Measurements from ENCODE around the gene PNPLA2.
A peak's percentile ranks its signal among the peaks of the same experiment; 100 is the strongest.

Gene PNPLA2

DNA sequence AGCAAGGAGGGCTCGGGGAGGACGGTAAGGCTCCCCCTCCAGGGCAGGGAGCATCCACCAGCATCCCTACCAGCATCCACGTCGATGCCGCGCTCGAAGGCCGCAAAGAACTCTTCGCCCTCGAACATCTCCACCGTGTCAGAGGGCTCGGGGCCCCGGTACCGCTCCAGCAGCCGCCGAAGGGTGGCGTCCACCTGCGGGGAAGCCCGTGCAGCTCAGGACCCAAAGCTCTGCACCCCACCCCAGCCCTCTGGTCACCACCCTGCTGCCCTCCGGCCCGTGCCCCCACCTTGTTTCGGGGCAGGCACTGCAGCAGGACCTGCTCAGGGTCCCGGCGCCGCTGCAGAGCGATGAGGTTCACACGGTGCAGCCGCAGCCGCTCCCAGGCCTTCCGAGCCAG is 18.2 kb upstream of the PNPLA2 start:
- peaks cover 35% of the 10 kb centered on the region for H3K4me1 Mint-ChIP-seq (ENCODE audit: low read depth)
- peaks cover 2% of the 10 kb centered on the region for H3K27me3 Mint-ChIP-seq
- no peak overlapping the region for H3K4me3 Mint-ChIP-seq
- H3K9me3 Mint-ChIP-seq = no peaks in the 10 kb centered on the region
- intact Hi-C loops (cut with micrococcal nuclease) = no loop called here
- H3K27ac Mint-ChIP-seq = no peak overlapping the region
- peaks cover 52% of the 10 kb centered on the region for H3K36me3 Mint-ChIP-seq (ENCODE audit: low read depth)

DNA sequence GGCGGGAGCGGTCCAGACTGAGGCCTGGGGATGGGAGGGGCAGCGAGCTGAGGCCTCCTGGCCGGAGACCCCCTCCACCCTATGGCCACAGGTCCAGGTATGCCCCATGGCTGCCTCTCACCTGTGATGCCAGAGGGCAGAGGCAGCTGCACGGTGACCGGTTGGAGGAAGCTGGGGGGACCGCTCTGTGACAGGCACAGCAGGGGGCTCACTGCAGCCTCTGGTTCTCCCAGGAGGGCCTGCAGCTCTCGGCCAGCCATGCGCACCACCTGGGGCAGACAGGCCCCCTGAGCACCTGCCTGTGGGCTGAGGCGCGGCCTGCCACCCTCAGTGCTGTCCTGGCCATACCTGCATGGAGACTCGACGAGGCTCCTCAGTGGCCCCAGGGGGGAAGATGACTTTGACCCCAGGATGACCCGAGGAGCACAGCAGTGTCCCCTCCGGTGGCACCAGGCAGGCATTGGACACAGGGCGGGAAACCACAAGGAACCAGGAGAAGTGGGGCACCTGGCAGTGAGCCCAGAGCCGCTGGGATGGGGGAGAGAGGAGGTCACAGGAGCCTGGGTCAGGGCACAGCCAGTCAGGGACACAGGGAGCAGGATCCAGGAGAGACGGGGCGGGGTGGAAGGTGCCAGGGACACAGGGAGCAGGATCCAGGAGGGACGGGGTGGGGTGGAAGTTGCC is 17.5 kb upstream of the PNPLA2 start:
- Mint-ChIP-seq H3K4me1 (ENCODE audit: low read depth) (peaks cover 28% of the 10 kb centered on the region), H3K27me3 (peaks cover 2% of the 10 kb centered on the region), H3K9me3 (no peaks in the 10 kb centered on the region), H3K27ac (no peak overlapping the region), H3K36me3 (ENCODE audit: low read depth) (peaks cover 52% of the 10 kb centered on the region), H3K4me3 (no peak overlapping the region)
- intact Hi-C loops (cut with micrococcal nuclease) = no loop called here

DNA sequence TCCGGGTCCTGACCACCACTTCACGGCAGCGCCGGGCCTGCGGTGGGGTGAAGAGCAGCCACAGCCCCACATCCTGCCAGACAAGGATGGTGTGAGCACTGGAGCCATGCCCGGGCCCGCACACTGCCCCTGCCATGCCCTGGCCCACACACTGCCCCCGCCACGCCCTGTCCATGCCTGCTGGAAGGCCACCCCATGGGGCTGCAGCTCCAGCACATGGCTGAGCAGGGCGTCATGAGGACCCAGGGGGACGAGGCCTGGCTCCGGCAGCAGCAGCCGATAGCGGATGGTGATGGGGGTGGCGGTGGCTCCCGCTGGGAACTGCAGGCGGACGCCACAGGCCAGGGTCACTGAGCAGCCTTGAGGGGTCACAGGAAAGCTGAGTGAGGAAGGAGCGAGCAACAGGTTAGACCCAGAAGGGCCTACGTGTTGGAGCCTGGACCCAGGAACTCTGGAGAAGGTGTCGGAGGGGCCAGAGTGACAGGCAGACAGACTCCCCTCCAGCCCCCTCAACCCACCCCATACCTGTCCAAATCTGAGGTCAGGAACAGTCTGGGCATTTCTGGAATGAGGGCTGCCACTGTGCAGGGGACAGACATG is 16.6 kb upstream of the PNPLA2 start:
- no peak overlapping the region for H3K27ac Mint-ChIP-seq
- peaks cover 2% of the 10 kb centered on the region for H3K27me3 Mint-ChIP-seq
- H3K4me3 Mint-ChIP-seq = no peak overlapping the region
- H3K4me1 Mint-ChIP-seq (ENCODE audit: low read depth) = peaks cover 23% of the 10 kb centered on the region
- intact Hi-C loops (cut with micrococcal nuclease) = no loop called here
- no peaks in the 10 kb centered on the region for H3K9me3 Mint-ChIP-seq
- peaks cover 52% of the 10 kb centered on the region for H3K36me3 Mint-ChIP-seq (ENCODE audit: low read depth)

DNA sequence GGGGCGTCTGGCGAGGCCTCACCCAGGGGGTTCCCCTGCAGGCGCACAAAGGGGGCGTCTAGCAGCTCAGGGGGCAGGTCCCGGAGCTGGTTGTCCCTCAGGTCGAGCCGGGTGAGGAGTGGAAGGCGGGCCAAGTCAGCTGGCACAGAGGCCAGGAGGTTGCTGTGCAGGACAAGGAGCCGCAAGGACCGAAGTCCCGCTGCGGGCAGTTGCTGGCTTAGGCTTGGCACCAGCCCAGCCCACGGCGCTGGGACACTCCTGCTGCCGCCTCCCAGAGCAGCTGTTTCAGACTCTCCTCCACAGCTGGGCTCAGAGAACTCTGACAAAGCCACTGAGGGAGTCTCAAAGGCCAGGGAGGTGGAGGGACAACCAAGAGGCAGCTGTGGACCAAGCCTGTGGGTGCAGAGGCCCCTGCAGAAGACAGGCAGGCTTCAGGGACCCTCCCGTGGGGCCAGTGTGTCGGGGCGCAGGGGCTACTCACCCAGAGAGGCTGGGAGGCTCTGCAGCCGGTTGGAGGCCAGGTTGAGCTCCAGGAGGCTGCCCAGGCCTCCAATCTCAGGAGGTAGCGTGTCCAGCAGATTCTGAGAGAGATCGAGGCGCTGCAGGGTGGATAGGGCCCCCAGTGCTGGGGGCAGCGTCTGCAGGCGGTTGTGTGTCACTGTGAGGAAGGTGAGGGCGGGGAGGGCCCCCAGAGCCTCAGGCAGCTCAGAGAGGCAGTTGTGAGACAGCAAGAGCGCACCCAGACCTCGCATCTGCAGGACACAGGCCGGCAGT is 15.8 kb upstream of the PNPLA2 start:
- H3K9me3 Mint-ChIP-seq = no peaks in the 10 kb centered on the region
- H3K27ac Mint-ChIP-seq = no peak overlapping the region
- peaks cover 23% of the 10 kb centered on the region for H3K4me1 Mint-ChIP-seq (ENCODE audit: low read depth)
- no peak overlapping the region for H3K4me3 Mint-ChIP-seq
- peaks cover 2% of the 10 kb centered on the region for H3K27me3 Mint-ChIP-seq
- intact Hi-C loops (cut with micrococcal nuclease) = no loop called here
- H3K36me3 Mint-ChIP-seq (ENCODE audit: low read depth) = peaks cover 52% of the 10 kb centered on the region

DNA sequence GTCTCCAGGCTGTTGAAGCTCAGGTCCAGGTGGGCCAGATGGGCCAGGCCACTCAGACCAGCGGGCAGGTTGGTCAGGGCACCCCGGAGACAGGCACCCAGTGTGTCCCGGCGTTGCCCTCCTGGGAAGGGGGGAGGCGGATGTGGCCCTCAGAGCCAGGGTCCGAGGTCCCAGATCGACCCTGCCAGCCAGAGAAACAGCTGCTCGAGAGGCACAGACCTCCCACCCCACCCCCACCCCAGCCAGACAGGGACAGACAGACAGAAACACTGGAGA is 15.3 kb upstream of the PNPLA2 start:
- Mint-ChIP-seq H3K27ac (no peak overlapping the region), H3K4me1 (ENCODE audit: low read depth) (peaks cover 27% of the 10 kb centered on the region), H3K36me3 (ENCODE audit: low read depth) (peaks cover 52% of the 10 kb centered on the region), H3K9me3 (no peaks in the 10 kb centered on the region), H3K4me3 (no peak overlapping the region), H3K27me3 (peaks cover 2% of the 10 kb centered on the region)
- intact Hi-C loops (cut with micrococcal nuclease) = no loop called here

DNA sequence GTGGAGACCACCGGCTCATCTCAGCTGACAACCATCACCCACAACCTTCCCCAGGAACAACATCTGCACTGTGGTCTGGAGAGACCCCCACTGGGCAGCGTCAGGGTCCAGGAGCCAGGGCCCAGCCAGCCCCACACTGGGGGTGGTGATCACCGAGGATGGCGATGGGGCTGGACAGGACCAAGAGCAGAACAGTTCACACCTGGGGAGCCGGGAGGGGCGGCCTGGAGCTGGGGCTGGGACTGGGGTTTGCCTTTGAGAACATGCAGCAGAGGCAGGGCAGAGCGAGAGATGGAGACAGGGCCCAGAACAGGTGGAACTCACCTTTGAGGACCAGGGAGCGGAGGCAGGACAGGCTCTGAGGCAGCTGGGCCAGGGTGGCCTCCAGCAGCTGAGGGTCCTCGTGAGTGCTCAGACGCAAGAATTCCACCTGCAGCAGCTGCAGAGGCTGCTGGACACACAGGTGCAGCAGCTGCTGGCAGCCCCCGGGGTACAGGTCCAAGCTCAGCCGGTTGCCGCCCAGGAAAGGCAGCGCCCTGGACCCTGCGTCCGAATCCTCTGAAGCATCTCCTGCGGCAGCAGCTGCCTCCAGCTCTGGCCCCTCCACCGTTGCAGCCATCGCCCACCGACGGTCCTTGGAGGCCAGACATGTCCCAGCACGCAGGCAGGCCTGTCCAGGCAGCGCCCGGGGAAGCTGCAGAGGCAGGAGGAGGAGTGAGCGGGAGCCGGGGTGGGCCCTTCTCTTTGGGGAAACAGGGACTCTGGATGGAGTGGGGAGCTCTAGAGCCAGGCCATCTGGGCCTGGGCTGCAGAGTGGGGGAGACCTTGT is 14.7 kb upstream of the PNPLA2 start:
- H3K4me1 Mint-ChIP-seq (ENCODE audit: low read depth) = peaks cover 33% of the 10 kb centered on the region
- H3K36me3 Mint-ChIP-seq (ENCODE audit: low read depth) = peaks cover 53% of the 10 kb centered on the region
- H3K27ac Mint-ChIP-seq = no peak overlapping the region
- H3K9me3 Mint-ChIP-seq = no peaks in the 10 kb centered on the region
- H3K27me3 Mint-ChIP-seq = peaks cover 2% of the 10 kb centered on the region
- intact Hi-C loops (cut with micrococcal nuclease) = no loop called here
- peak overlapping the region; percentile 73 for H3K4me3 Mint-ChIP-seq

DNA sequence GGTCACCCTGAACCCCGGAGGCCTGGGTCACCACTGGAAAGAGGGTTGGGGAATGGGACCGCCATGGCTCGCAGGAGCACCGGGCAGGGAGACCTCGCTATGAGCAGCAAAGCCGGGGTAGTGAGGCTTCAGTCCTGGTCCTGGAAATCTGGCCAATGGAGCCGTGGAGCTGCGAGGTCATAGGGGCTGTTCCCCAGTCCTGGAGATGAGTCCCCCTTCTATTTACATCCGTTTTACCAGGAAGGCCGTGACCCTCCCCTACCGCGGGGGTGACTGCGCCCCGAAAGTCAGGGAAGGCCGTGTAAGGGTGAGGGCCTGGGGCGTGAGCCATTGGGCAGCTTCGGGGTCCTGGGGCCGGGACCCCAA is 14.1 kb upstream of the PNPLA2 start:
- peaks cover 2% of the 10 kb centered on the region for H3K27me3 Mint-ChIP-seq
- H3K27ac Mint-ChIP-seq = no peak overlapping the region
- peaks cover 53% of the 10 kb centered on the region for H3K36me3 Mint-ChIP-seq (ENCODE audit: low read depth)
- H3K4me1 Mint-ChIP-seq (ENCODE audit: low read depth) = peaks cover 35% of the 10 kb centered on the region
- H3K9me3 Mint-ChIP-seq = no peaks in the 10 kb centered on the region
- H3K4me3 Mint-ChIP-seq = peak overlapping the region; percentile 73
- intact Hi-C loops (cut with micrococcal nuclease) = no loop called here

DNA sequence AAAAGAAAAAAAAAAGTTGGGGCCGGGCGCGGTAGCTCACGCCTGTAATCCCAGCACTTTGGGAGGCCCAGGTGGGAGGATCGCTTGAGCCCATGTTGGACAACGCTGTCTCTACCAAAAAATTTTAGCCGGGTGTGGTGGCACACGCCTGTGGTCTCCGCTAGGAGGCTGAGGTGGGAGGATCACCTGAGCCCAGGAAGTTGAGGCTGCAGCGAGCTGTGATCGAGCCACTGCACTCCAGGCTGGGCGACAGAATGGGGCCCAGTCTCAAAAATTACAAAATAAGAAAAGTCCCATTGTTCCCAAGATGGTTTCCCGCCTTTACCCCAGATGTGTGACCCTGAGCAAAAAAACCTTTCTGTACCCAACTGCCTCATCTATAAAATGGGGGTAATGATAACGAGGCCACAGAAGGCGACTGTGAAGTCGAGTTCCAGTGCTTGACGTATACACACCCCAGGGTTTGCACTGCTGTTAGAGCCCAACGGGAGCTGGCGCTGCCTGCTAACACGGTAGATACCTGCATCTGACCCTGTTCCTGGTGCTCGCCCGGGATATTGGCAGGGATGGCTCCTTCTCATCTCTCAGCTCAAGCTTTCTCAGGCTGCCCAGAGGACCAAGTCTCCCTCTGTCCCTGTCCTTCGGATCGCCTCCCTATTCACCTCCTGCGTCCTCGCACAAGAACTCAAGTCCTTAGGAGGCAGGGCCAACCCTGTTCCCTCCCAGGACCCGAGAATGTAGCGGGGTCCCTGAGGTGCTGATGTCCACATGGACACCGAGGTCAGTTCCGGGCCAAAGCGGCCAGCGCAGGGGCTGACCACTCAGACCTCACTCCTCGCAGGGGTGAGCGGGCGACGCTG is 10.1 kb upstream of the PNPLA2 start:
- Mint-ChIP-seq H3K9me3 (no peaks in the 10 kb centered on the region), H3K27me3 (peaks cover 2% of the 10 kb centered on the region), H3K36me3 (ENCODE audit: low read depth) (peaks cover 55% of the 10 kb centered on the region), H3K4me1 (ENCODE audit: low read depth) (peaks cover 59% of the 10 kb centered on the region), H3K4me3 (peak overlapping the region; percentile 92), H3K27ac (peak overlapping the region; percentile 97)
- intact Hi-C loops (cut with micrococcal nuclease) = loop anchor here (1.0 to 5.0 kb wide), 2 partner anchors 11 to 34 kb away; partner anchors contain the start of genes POLR2L and TSPAN4

DNA sequence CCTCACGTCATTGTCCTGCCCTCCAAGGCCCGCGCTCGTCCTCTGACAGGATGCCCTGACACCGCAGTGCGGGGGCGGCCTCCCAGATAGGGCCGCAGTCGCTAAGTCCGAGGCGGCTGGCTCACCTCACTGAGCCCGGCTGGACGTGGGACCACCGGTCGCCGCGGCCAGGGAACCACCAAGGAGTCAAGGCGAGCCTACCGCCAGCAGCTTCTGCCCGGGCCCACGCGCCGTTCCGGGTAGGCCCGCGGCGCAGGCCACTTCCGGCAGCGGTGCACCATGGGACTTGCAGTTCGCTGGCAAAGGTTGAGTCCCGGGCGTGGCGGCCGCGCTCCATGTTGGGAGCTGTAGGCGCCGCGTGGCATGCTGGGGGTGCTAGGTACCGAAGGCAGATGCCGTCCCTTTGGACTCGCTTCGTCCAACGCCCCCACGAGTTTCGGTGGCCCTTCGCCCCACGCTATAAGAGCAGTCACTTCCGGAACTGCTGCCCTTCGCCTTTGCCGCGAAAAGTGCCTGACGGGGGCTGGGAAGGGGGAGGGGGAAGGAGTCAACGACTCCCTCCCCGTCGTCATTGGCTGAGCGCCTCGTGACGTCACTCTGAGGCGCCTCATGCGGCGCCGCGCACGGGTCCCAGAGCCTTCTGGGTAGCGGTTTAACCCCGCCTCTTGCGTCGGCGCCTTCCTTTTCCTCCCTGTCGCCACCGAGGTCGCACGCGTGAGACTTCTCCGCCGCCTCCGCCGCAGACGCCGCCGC is 9.3 kb upstream of the PNPLA2 start, which contains the start of gene RPLP2:
TSS of gene RPLP2 (plus strand) at position 681 of the 753 bp plus-strand sequence. CDS start 268 bp downstream, outside the sequence.
- no peaks in the 10 kb centered on the region for H3K9me3 Mint-ChIP-seq
- intact Hi-C loops (cut with micrococcal nuclease) = loop anchor here (1.0 to 5.0 kb wide), 2 partner anchors 10 to 33 kb away; partner anchors contain the start of genes POLR2L and TSPAN4
- H3K27me3 Mint-ChIP-seq = no peaks in the 10 kb centered on the region
- H3K4me1 Mint-ChIP-seq (ENCODE audit: low read depth) = peaks cover 51% of the 10 kb centered on the region
- peak within 1 kb of the TSS; percentile 97 for H3K27ac Mint-ChIP-seq
- H3K4me3 Mint-ChIP-seq = peak within 1 kb of the TSS; percentile 92
- peaks cover 58% of the 10 kb centered on the region for H3K36me3 Mint-ChIP-seq (ENCODE audit: low read depth)

DNA sequence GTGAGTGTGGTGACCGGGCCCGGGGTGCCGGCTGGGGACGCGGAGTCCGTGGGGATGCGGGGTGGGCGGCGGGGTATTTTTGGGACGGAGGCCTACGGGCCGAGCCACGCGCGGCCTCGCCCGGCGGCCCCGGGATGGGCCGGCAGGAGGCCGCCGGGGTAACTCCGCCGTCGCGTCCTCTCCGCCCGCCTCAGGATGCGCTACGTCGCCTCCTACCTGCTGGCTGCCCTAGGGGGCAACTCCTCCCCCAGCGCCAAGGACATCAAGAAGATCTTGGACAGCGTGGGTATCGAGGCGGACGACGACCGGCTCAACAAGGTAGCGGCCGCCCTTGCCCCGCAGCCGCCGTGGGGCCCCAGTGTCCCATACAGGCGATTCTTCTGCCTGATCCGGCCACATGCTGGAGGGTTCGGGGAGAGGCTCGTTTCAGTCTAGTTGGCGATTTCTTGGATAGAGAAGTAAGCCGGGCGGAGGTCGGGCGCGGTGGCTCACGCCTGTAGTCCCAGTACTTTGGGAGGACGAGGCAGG is 8.6 kb upstream of the PNPLA2 start:
- H3K4me1 Mint-ChIP-seq (ENCODE audit: low read depth) = peaks cover 49% of the 10 kb centered on the region
- no peaks in the 10 kb centered on the region for H3K9me3 Mint-ChIP-seq
- peaks cover 62% of the 10 kb centered on the region for H3K36me3 Mint-ChIP-seq (ENCODE audit: low read depth)
- peak overlapping the region; percentile 97 for H3K27ac Mint-ChIP-seq
- peak overlapping the region; percentile 92 for H3K4me3 Mint-ChIP-seq
- H3K27me3 Mint-ChIP-seq = no peaks in the 10 kb centered on the region
- intact Hi-C loops (cut with micrococcal nuclease) = no loop called here

DNA sequence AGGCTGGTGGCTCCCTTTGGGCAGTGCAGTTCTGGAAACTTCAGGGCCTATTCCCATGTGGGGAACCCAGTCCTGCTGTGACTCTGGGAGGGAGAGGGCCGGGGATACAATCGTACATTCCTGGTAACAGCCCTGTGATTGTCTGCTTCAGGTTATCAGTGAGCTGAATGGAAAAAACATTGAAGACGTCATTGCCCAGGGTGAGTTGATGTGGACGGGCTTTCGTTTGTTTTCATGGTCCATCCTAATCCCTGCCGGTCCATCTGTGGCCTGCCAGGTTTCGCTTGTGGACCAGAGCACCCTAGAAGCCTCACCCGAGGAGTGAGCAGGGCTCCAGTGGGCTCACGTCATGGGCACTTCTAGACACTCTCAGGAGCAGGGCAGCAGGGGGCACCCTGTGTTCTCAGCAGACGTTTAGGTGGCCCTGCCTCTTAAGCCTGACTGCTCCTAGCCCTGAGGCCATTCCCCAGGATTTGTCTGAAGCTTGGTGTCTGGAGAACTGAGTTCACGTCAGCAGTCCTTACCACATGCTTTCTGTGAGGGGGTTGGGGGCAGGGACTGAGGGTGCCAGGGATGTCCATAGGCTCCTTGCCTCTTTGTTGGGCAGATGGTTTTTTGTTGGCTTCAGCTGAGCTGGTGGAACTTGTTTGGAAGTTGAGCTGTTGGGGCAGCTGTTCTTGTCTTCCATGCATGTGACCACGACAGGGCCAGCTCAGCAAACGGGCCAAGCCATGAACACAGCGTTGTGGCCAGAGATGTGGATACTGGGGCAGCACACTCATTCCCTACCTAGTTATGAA is 7.1 kb upstream of the PNPLA2 start:
- peaks cover 62% of the 10 kb centered on the region for H3K36me3 Mint-ChIP-seq (ENCODE audit: low read depth)
- H3K27me3 Mint-ChIP-seq = no peaks in the 10 kb centered on the region
- H3K4me1 Mint-ChIP-seq (ENCODE audit: low read depth) = peaks cover 44% of the 10 kb centered on the region
- intact Hi-C loops (cut with micrococcal nuclease) = no loop called here
- no peaks in the 10 kb centered on the region for H3K9me3 Mint-ChIP-seq
- H3K27ac Mint-ChIP-seq = peak overlapping the region; percentile 97
- H3K4me3 Mint-ChIP-seq = peak overlapping the region; percentile 92

DNA sequence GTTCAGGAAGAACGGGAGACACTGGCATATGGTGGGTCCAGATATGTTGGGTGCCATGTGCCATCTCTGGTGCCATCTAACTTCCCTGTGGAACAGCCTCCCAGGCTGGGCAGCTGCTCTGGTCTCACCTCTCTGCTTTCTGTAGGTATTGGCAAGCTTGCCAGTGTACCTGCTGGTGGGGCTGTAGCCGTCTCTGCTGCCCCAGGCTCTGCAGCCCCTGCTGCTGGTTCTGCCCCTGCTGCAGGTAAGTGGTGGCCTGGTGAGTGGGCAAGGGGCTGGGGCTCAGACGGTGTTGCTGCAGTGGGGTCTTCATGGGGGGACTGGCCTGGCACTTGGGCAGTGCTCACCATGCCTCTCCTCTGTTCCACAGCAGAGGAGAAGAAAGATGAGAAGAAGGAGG is 6.3 kb upstream of the PNPLA2 start:
- no peaks in the 10 kb centered on the region for H3K27me3 Mint-ChIP-seq
- H3K36me3 Mint-ChIP-seq (ENCODE audit: low read depth) = peaks cover 62% of the 10 kb centered on the region
- peak overlapping the region; percentile 97 for H3K27ac Mint-ChIP-seq
- intact Hi-C loops (cut with micrococcal nuclease) = no loop called here
- peaks cover 42% of the 10 kb centered on the region for H3K4me1 Mint-ChIP-seq (ENCODE audit: low read depth)
- H3K4me3 Mint-ChIP-seq = no peak overlapping the region
- no peaks in the 10 kb centered on the region for H3K9me3 Mint-ChIP-seq
